HG03060 (cell line): ENCODE measurements around the gene ANXA1.

Experiments
- ATAC-seq: cut with Tn5 transposase; IDR thresholded peaks from one replicate; pipeline ENCODE4 v1.9.1; 2021; ENCODE audit warnings: low read depth, moderate number of reproducible peaks; ENCODE audit not compliant: unreplicated experiment

ANXA1 gene

DNA sequence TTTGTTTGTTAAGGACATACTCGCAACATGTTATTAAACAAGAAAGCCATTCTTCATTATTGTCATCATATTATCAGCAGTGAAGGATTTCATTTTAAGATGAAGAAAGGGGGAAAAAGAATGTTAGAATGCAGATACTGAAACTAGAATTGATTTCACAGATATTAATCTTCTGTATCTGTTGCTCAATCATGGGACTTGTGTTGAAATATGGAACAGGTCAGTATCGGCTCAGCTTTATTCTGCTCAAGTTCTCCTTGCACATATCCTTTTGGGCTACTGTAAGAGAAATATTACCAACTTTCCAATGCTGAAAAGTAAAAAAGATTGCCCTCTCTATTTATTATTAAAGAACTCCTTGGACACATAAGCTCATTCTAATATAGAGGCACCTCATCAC is 13.8 kb upstream of the ANXA1 start:
- ATAC-seq: no peak

GRCh38 chr9:73138516-73138915 is 13.1 kb upstream of the ANXA1 start:
- no peak for ATAC-seq

- no peak for ATAC-seq
These were observed 10.4 kb upstream of the ANXA1 start for GRCh38 chr9:73141282-73141681.

- no peak for ATAC-seq
These were observed 7.8 kb upstream of the ANXA1 start for GRCh38 chr9:73143711-73144328.

- ATAC-seq: no peak
These were observed 5.4 kb upstream of the ANXA1 start for GRCh38 chr9:73146111-73146815.

DNA sequence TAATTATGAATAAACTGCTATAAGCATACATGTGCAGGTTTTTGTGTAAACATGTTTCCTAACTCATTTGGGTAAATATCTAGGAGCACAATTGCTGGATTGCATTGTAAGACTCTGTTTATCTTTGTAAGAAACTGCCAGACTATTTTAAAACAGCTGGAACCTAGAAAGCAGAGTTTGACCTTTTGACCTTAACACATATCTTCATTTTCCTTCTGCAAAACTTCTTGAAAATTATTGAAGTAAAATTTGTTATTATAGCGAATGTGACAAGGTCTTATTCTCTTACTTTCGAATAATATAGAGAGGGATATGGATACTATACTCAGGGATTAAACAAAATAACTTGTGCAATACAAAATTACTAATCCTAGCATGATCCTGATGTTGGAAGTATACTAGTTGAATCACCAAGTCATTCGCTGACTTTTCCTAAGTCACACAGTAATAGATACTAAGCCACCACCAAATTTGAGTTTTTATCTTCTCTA is 3.2 kb upstream of the ANXA1 start:
- ATAC-seq: no peak

DNA sequence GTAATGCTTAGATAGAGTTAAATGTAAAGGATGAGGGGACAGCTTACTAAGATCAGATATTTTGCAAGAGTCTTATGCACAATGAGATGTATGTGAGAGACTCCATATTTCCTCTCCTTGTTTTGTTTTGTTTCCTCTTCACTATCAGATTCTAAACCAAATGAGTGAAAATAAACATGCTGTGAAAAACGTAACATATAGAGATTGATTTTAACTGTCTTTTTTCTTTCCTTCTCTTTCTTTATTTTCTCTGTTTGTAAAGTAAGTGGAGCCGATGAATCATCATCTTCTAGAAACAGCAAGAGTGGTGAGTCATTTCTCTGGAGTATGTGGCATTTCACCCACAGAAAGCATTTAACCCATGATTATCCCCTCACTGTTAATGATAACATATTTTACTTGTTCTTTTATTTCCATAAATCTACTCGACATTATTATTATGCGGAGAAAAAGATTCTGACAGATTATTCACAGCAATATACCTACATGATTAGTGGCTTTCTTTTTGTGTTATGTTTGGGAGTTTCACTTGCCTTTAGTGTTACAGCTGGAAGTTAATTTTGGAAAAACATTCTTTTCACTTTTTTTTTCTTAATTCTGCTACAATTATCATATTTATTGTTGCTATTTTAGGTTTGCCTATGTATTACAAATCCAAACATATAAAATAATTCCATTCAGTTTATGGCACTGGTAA is 2.1 kb upstream of the ANXA1 start:
- peak; percentile 78 for ATAC-seq

GRCh38 chr9:73152543-73152844 is 829 bp downstream of the ANXA1 start:
- no peak for ATAC-seq

DNA sequence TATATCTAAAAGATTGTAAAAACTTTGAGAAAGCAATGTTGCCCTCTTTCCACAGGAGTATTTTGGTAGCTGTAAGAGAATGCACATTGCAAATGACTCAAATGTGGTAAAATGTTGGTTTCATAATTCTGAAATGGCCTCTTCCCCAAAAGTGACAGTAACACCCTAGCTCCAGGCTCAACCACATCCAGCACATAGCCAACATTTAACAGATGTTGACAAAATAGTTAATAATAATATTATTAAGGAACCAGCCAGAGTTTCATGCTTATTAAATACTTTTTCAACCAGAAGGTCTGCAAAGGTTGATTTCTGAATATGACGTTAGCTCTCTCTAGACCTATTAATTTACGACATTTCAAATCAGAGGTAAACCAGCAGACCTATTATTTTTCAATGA is 1.3 kb downstream of the ANXA1 start:
- peak; percentile 54 for ATAC-seq

GRCh38 chr9:73153793-73154227 is 2.1 kb downstream of the ANXA1 start:
- ATAC-seq: no peak

DNA sequence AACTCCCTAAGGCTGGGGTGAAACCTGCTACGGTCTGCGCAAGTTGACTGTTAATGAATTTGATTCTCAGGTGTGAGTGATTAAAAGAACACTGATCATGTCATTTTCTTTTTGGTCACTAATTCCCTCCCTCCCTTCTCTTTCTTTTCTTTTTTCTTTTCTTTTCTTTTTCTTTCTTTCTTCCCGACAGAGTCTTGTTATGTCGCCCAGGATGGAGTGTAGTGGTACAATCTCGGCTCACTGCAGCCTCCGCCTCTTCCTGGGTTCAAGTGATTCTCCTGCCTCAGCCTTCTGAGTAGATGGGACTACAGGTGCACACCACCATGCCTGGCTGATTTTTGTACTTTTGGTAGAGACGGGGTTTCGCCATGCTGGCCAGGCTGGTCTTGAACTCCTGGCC is 2.6 kb downstream of the ANXA1 start:
- ATAC-seq: no peak

DNA sequence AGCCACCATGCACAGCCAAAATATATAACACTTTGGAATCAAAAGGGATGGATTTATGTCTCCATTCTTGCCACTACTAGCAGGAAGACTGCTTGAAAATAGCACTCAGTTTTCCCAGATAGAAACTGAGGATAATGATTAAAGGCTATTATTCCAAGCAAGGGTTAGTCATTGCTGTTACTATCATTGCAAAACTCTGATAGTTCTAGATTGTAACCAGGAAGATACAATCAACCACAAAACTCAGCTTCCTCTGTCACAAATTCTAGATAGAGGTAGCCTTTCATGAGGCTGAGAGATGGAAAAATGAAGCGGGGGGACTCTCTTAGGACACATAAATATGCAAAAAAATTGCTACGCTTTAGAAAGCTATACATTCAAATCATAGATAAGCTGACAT is 3.1 kb downstream of the ANXA1 start:
- ATAC-seq: no peak

- ATAC-seq: no peak
These were observed 3.7 kb downstream of the ANXA1 start for GRCh38 chr9:73155377-73155776.

GRCh38 chr9:73155968-73156864 is 4.6 kb downstream of the ANXA1 start:
- no peak for ATAC-seq

DNA sequence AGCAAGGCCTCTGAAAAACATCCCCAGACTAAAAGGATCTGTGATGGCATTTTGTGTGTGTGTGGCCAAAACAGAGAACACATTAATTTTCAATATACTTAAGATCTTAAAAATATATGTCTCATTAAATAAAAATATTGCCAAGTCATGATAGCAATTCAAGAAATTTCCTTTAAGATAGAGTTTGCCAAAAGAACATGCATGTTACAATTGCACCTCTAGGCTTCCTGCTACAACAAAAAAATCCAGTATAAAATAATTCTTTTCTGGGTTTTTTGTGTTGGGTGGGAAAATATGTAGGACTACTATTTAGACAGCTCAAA is 5.2 kb downstream of the ANXA1 start:
- ATAC-seq: no peak

- ATAC-seq: no peak
These were observed 6.1 kb downstream of the ANXA1 start for GRCh38 chr9:73157811-73158210.

GRCh38 chr9:73158723-73159122 is 7.1 kb downstream of the ANXA1 start:
- no peak for ATAC-seq

- ATAC-seq: no peak
These were observed 9.2 kb downstream of the ANXA1 start for GRCh38 chr9:73160868-73161267.

DNA sequence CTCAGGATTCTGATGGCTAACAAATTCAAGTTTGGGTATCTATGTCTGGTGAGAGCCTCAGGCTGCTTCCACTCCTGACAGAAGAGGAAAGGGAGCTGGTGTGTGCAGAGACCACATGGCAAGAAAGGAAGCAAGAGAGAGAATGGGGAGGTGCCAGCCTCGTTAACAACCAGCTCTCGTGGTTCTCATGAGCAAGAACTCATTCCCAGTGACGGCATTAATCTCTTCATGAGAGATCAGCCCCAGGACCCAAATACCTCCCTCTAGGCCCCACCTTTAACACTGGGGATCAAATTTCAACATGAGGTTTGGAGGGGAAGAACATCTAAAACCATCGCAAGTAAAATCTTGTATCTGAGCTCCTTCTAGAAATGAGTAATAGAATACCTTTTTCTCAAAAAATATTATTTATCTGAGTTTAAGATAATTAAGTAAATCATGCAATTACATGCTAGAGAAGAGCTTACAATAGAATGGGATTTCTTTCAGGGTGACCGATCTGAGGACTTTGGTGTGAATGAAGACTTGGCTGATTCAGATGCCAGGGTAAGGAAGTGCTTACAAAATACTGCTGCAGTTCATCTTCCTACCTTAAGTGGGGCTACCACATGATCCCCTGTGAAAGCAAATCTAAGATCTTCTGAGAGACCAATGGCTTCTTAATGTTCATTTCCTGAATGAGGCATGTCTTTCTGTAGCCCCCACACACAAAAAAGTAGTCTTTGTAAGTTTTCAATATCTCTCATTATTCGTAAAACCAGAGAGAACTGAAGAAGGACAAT is 11.5 kb downstream of the ANXA1 start:
- ATAC-seq: no peak

DNA sequence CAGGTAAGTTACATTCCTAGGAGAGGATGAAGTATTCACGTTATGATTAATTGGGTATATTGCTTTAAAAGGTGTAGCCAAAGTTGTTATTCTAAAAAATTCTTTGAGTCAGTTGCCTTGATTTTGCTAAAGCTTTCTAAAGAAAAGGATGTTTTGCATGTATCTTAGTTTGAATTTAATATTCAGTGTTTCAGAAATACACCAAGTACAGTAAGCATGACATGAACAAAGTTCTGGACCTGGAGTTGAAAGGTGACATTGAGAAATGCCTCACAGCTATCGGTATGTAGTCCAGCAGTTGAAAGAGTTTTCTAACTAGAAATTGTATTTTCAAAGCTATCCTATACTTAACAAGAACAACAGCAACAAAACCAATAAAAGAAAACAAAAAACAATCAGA is 14.2 kb downstream of the ANXA1 start:
- no peak for ATAC-seq
